Stimulated activated CD8-positive, alpha-beta memory T cell treated with anti-CD3 and anti-CD28 coated beads, Interleukin-7, amount 100 ng/mL, for 24 hours (primary cell): Measurements from ENCODE around the gene NMB.
"Not testable (repeated sequence)": the region's sequence is repeated elsewhere in the genome, so short reads cannot be mapped to it uniquely, and the experiment has no call there.

ENCODE experiments used
- DNase-seq: peaks from one replicate; pipeline ENCODE4 v3.0.0-alpha.2; 2020; ENCODE audit warnings: low read depth

The NMB gene

GRCh38 chr15:84654689-84655453 lies 3.1 kb downstream of the NMB start:
- peak; percentile 50 for DNase-seq

GRCh38 chr15:84653910-84654688 lies 3.9 kb downstream of the NMB start, which contains the start of gene WDR73:
WDR73 (minus strand) TSS chr15:84654283; CDS start chr15:84654274, 9 bp downstream.
- DNase-seq = peak; percentile 98

GRCh38 chr15:84653584-84653909 lies 4.5 kb downstream of the NMB start:
- no peak for DNase-seq

- no peak for DNase-seq
Measured at GRCh38 chr15:84649706-84650105, 8.3 kb downstream of the NMB start.

GRCh38 chr15:84648539-84648938 lies 9.5 kb downstream of the NMB start:
- no peak for DNase-seq

GRCh38 chr15:84647726-84648125 lies 10.3 kb downstream of the NMB start:
- DNase-seq = no peak

- DNase-seq = no peak
Measured at GRCh38 chr15:84645997-84646396, 12.0 kb downstream of the NMB start.

- DNase-seq = no peak
Measured at GRCh38 chr15:84645496-84645895, 12.5 kb downstream of the NMB start.

GRCh38 chr15:84643838-84644237 lies 14.2 kb downstream of the NMB start:
- no peak for DNase-seq

GRCh38 chr15:84642640-84643039 lies 15.4 kb downstream of the NMB start:
- DNase-seq = not testable (repeated sequence)

GRCh38 chr15:84641871-84642270 lies 16.1 kb downstream of the NMB start:
- not testable (repeated sequence) for DNase-seq

GRCh38 chr15:84638103-84638502 lies 19.9 kb downstream of the NMB start:
- no peak for DNase-seq

GRCh38 chr15:84634228-84634837 lies 23.7 kb downstream of the NMB start:
- no peak for DNase-seq

GRCh38 chr15:84633311-84634227 lies 24.4 kb downstream of the NMB start:
- peak; percentile 30 for DNase-seq

- no peak for DNase-seq
Measured at GRCh38 chr15:84631706-84632272, 26.2 kb downstream of the NMB start.

- DNase-seq = no peak
Measured at GRCh38 chr15:84629033-84629432, 29.0 kb downstream of the NMB start.

GRCh38 chr15:84625123-84625522 lies 32.9 kb downstream of the NMB start:
- DNase-seq = no peak

- no peak for DNase-seq
Measured at GRCh38 chr15:84624359-84624758, 33.6 kb downstream of the NMB start.

GRCh38 chr15:84621358-84621979 lies 36.5 kb downstream of the NMB start:
- DNase-seq = no peak

- DNase-seq = no peak
Measured at GRCh38 chr15:84620626-84621025, 37.4 kb downstream of the NMB start.

GRCh38 chr15:84616235-84616634 lies 41.8 kb downstream of the NMB start:
- DNase-seq = no peak
